ENCODE results near the gene LSP1.

The LSP1 gene

GRCh38 chr11:1848640-1849430 lies 4.0 kb upstream of the LSP1 start:
- no peak for DNase-seq
- Histone ChIP-seq H3K27me3 (ENCODE audit: insufficient read depth, low read length) (no peaks in the 10 kb centered on the region), H3K79me2 (ENCODE audit: control insufficient read depth, insufficient read depth, low read length, poor library complexity) (no peaks in the 10 kb centered on the region), H2AK5ac (ENCODE audit: low read length) (no peak overlapping the region), H3K27ac (ENCODE audit: low read depth, low read length) (no peak overlapping the region), H4K12ac (ENCODE audit: low read depth, low read length) (no peak overlapping the region), H3K4ac (ENCODE audit: low read depth, low read length) (no peak overlapping the region), H3K9ac (ENCODE audit: low read length) (no peak overlapping the region), H3K36me3 (ENCODE audit: control insufficient read depth in 1 of 2, insufficient read depth in 2 of 2, low read length in 2 of 2) (no peaks in the 10 kb centered on the region), H2BK5ac (ENCODE audit: low read depth, low read length, poor library complexity) (no peak overlapping the region), H3K4me1 (ENCODE audit: control insufficient read depth in 1 of 2, insufficient read depth in 2 of 2, low read length in 2 of 2) (peaks cover 3 to 5% of the 10 kb centered on the region in 2 experiments), H3K14ac (ENCODE audit: low read length) (no peak overlapping the region), H3K4me3 (ENCODE audit: low read depth, low read length) (no peak overlapping the region), H3K79me1 (ENCODE audit: low read length) (peaks cover 2% of the 10 kb centered on the region), H3K23ac (ENCODE audit: low read length) (no peak overlapping the region), H3K18ac (ENCODE audit: low read length) (no peak overlapping the region), H4K8ac (ENCODE audit: low read depth, low read length) (no peak overlapping the region), H2BK12ac (ENCODE audit: low read length) (no peak overlapping the region), H3K9me3 (ENCODE audit: insufficient read depth, low read depth, low read length) (no peaks in the 10 kb centered on the region), H2AFZ (ENCODE audit: insufficient read depth, low read length, poor library complexity) (no peak overlapping the region), H4K91ac (ENCODE audit: low read depth, low read length) (no peak overlapping the region), H2BK120ac (ENCODE audit: insufficient read depth, low read length, poor library complexity) (no peak overlapping the region), H3K4me2 (ENCODE audit: low read length) (no peak overlapping the region)
- WGBS (ENCODE audit: extremely low coverage, insufficient coverage, insufficient read length), result no CpG with 5 or more reads among the region's 19 CpGs

GRCh38 chr11:1851468-1852180 lies 1.3 kb upstream of the LSP1 start:
- Histone ChIP-seq H3K18ac (ENCODE audit: low read length) (no peak overlapping the region), H3K23ac (ENCODE audit: low read length) (no peak overlapping the region), H4K12ac (ENCODE audit: low read depth, low read length) (no peak overlapping the region), H3K27ac (ENCODE audit: low read depth, low read length) (no peak overlapping the region), H4K91ac (ENCODE audit: low read depth, low read length) (no peak overlapping the region), H2BK5ac (ENCODE audit: low read depth, low read length, poor library complexity) (no peak overlapping the region), H3K36me3 (ENCODE audit: control insufficient read depth in 1 of 2, insufficient read depth in 2 of 2, low read length in 2 of 2) (no peaks in the 10 kb centered on the region), H3K9me3 (ENCODE audit: insufficient read depth, low read depth, low read length) (no peaks in the 10 kb centered on the region), H3K4me1 (ENCODE audit: control insufficient read depth in 1 of 2, insufficient read depth in 2 of 2, low read length in 2 of 2) (peaks cover 7 to 10% of the 10 kb centered on the region in 2 experiments), H3K27me3 (ENCODE audit: insufficient read depth, low read length) (no peaks in the 10 kb centered on the region), H2AK5ac (ENCODE audit: low read length) (no peak overlapping the region), H4K8ac (ENCODE audit: low read depth, low read length) (no peak overlapping the region), H3K9ac (ENCODE audit: low read length) (no peak overlapping the region), H3K14ac (ENCODE audit: low read length) (no peak overlapping the region), H2BK120ac (ENCODE audit: insufficient read depth, low read length, poor library complexity) (no peak overlapping the region), H3K4me2 (ENCODE audit: low read length) (no peak overlapping the region), H3K4ac (ENCODE audit: low read depth, low read length) (no peak overlapping the region), H3K79me2 (ENCODE audit: control insufficient read depth, insufficient read depth, low read length, poor library complexity) (no peaks in the 10 kb centered on the region), H3K4me3 (ENCODE audit: low read depth, low read length) (peak overlapping the region; percentile 37), H3K79me1 (ENCODE audit: low read length) (peaks cover 5% of the 10 kb centered on the region), H2BK12ac (ENCODE audit: low read length) (no peak overlapping the region), H2AFZ (ENCODE audit: insufficient read depth, low read length, poor library complexity) (no peak overlapping the region)
- WGBS (ENCODE audit: extremely low coverage, insufficient coverage, insufficient read length), result no CpG with 5 or more reads among the region's 21 CpGs
- DNase-seq, result no peak

DNA sequence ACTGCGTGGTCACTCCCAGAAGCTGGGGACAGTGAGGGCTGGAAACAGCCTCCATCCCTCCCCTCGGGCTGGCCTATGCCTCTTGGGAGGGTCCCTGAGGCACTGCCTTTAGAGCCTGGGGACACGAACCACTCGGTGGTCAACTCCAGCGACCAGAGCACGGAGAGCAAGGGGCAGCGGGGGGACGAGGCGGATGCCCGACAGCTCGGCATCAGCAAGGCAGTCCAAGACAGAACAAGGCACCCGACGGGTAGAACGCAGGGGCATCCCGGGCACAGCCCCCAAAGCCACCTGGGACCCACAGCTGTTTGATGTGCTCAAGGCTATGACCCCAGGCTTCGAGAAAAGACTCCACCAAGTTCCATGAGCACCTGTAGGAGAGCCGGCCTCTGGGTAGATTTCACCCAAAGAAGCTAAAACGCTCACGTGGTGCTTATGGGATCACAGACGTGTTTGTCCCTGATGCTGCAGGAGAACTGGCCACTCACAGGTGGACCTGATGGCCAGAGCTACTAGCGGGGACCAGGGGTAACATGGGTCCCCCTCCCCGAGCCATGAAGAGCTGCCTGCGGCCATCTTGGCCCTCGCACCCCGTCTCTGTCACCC lies 510 bp upstream of the LSP1 start:
- WGBS (ENCODE audit: extremely low coverage, insufficient coverage, insufficient read length), result no CpG with 5 or more reads among the region's 25 CpGs

DNA sequence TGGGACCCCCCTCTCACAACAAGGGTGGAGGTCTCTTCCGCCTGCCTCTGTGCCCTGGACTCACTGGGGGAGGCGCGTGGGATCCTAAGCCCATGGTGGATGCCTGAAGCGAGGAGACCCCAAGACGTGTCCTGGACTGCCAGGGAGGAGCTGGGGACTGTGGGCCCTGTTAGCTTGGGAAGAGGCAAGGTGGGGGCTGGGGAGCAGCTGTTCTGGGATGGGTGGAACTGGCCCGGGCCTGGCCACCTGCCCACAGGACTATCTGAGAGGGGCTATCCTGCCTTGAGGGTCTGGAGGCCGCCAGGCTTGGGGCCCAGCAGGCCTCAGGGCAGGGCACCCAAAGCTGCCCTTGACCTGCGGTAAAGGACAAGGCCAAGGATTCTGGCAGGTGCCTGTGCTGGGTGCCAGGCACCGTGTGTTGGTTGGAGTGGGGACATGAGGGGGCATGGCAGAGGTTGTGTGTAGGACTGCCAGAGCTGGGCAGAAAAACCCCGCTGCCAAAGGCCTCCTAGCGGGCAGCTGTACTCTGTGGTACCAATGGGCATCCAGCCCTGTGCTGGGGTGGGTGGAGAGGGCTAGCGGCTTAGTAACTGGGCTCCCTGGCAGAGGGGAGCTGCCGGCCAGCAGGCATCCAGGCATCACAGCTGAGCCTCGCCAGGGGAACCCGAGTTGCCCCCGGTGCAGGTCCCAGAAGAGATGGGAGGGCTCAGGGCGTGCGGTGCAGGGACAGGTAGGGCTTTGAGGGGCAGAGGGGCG lies 670 bp downstream of the LSP1 start:
- DNase-seq, result no peak
- Histone ChIP-seq H3K27ac (ENCODE audit: low read depth, low read length) (no peak overlapping the region), H3K18ac (ENCODE audit: low read length) (no peak overlapping the region), H2BK120ac (ENCODE audit: insufficient read depth, low read length, poor library complexity) (no peak overlapping the region), H4K12ac (ENCODE audit: low read depth, low read length) (no peak overlapping the region), H3K36me3 (ENCODE audit: control insufficient read depth in 1 of 2, insufficient read depth in 2 of 2, low read length in 2 of 2) (no peaks in the 10 kb centered on the region), H3K4me1 (ENCODE audit: control insufficient read depth in 1 of 2, insufficient read depth in 2 of 2, low read length in 2 of 2) (peaks cover 7 to 10% of the 10 kb centered on the region in 2 experiments), H3K27me3 (ENCODE audit: insufficient read depth, low read length) (no peaks in the 10 kb centered on the region), H4K8ac (ENCODE audit: low read depth, low read length) (no peak overlapping the region), H3K9me3 (ENCODE audit: insufficient read depth, low read depth, low read length) (no peaks in the 10 kb centered on the region), H2BK12ac (ENCODE audit: low read length) (no peak overlapping the region), H2AFZ (ENCODE audit: insufficient read depth, low read length, poor library complexity) (no peak overlapping the region), H3K23ac (ENCODE audit: low read length) (no peak overlapping the region), H2AK5ac (ENCODE audit: low read length) (no peak overlapping the region), H3K4me3 (ENCODE audit: low read depth, low read length) (no peak overlapping the region), H3K9ac (ENCODE audit: low read length) (no peak overlapping the region), H2BK5ac (ENCODE audit: low read depth, low read length, poor library complexity) (no peak overlapping the region), H3K79me1 (ENCODE audit: low read length) (peaks cover 5% of the 10 kb centered on the region), H4K91ac (ENCODE audit: low read depth, low read length) (no peak overlapping the region), H3K4me2 (ENCODE audit: low read length) (no peak overlapping the region), H3K4ac (ENCODE audit: low read depth, low read length) (no peak overlapping the region), H3K14ac (ENCODE audit: low read length) (no peak overlapping the region), H3K79me2 (ENCODE audit: control insufficient read depth, insufficient read depth, low read length, poor library complexity) (no peaks in the 10 kb centered on the region)
- WGBS (ENCODE audit: extremely low coverage, insufficient coverage, insufficient read length), result no CpG with 5 or more reads among the region's 19 CpGs

More for the DNA sequence above, 510 bp upstream of the LSP1 start:
- Histone ChIP-seq H3K18ac (ENCODE audit: low read length) (no peak overlapping the region), H4K8ac (ENCODE audit: low read depth, low read length) (no peak overlapping the region), H3K9ac (ENCODE audit: low read length) (no peak overlapping the region), H3K27ac (ENCODE audit: low read depth, low read length) (no peak overlapping the region), H2AK5ac (ENCODE audit: low read length) (no peak overlapping the region), H3K9me3 (ENCODE audit: insufficient read depth, low read depth, low read length) (no peaks in the 10 kb centered on the region), H2AFZ (ENCODE audit: insufficient read depth, low read length, poor library complexity) (no peak overlapping the region), H3K4me3 (ENCODE audit: low read depth, low read length) (no peak overlapping the region), H3K4me1 (ENCODE audit: control insufficient read depth in 1 of 2, insufficient read depth in 2 of 2, low read length in 2 of 2) (peaks cover 7 to 10% of the 10 kb centered on the region in 2 experiments), H2BK5ac (ENCODE audit: low read depth, low read length, poor library complexity) (no peak overlapping the region), H3K14ac (ENCODE audit: low read length) (no peak overlapping the region), H3K27me3 (ENCODE audit: insufficient read depth, low read length) (no peaks in the 10 kb centered on the region), H3K79me2 (ENCODE audit: control insufficient read depth, insufficient read depth, low read length, poor library complexity) (no peaks in the 10 kb centered on the region), H4K91ac (ENCODE audit: low read depth, low read length) (no peak overlapping the region), H2BK120ac (ENCODE audit: insufficient read depth, low read length, poor library complexity) (no peak overlapping the region), H3K4me2 (ENCODE audit: low read length) (no peak overlapping the region), H4K12ac (ENCODE audit: low read depth, low read length) (no peak overlapping the region), H3K79me1 (ENCODE audit: low read length) (peaks cover 5% of the 10 kb centered on the region), H3K23ac (ENCODE audit: low read length) (no peak overlapping the region), H2BK12ac (ENCODE audit: low read length) (no peak overlapping the region), H3K4ac (ENCODE audit: low read depth, low read length) (no peak overlapping the region), H3K36me3 (ENCODE audit: control insufficient read depth in 1 of 2, insufficient read depth in 2 of 2, low read length in 2 of 2) (no peaks in the 10 kb centered on the region)
- no peak for DNase-seq
